PC-3 (cell line): ENCODE results near the gene NAIF1. TPM values are rescaled to one million over a fixed set of nuclear protein-coding genes. Genes with fewer than 3 reads are reported as not detected.

Source experiments
- ATAC-seq: fragments of 200-7000 bp; cut with Tn5 transposase; 2 replicates; pipeline ENCODE4 v1.9.1; 2020; ENCODE audit warnings: mild to moderate bottlenecking, moderate library complexity
- BruUV-seq: library from RNA; stranded (reverse); fragments of 400-500 nt; replicated peaks from 2 replicates; lab custom pipeline; 2021; lab: Mats Ljungman, UMichigan
- CTCF ChIA-PET: fragments of 300-600 bp; sonication (Branson Sonifier 250); formaldehyde crosslinking; loops from one replicate; lab custom pipeline; 2022; ENCODE audit warnings: antibody characterized with exemption; lab: Charles Lee
- POLR2A ChIA-PET: fragments of 300-600 bp; sonication (Branson Sonifier 250); formaldehyde crosslinking; loops from one replicate; lab custom pipeline; 2022; ENCODE audit warnings: antibody characterized with exemption; ENCODE audit not compliant: unreplicated experiment; lab: Charles Lee
- DNase-seq: peaks from one replicate; pipeline ENCODE4 v3.0.0-alpha.2; 2015
- H2AFZ ChIP-seq: fragments of 300-600 bp; sonication (generic); 2 replicates; pipeline ENCODE4 v1.6.0; 2016; ENCODE audit warnings: antibody characterized with exemption, low read length
- H3F3A ChIP-seq: fragments of 300-600 bp; sonication (generic); one replicate; pipeline ENCODE4 v1.6.0; 2017; ENCODE audit warnings: antibody characterized with exemption, low read length, control low read depth, mild to moderate bottlenecking; ENCODE audit not compliant: unreplicated experiment
- H3K27ac ChIP-seq: fragments of 300-600 bp; sonication (generic); 2 replicates; pipeline ENCODE4 v1.5.1; 2016; ENCODE audit warnings: mild to moderate bottlenecking, low read length
- H3K27me3 ChIP-seq: fragments of 300-600 bp; sonication (generic); 2 replicates; pipeline ENCODE4 v1.6.1; 2016; ENCODE audit warnings: low read length, mixed read lengths
- H3K36me3 ChIP-seq: fragments of 300-600 bp; sonication (generic); 2 replicates; pipeline ENCODE4 v1.6.1; 2016; ENCODE audit warnings: low read depth, mixed run types, low read length, mixed read lengths
- H3K4me1 ChIP-seq: fragments of 300-600 bp; sonication (generic); 2 replicates; pipeline ENCODE4 v1.5.1; 2016; ENCODE audit warnings: low read length; ENCODE audit not compliant: insufficient read depth
- H3K4me2 ChIP-seq: fragments of 300-600 bp; sonication (generic); 2 replicates; pipeline ENCODE4 v1.6.0; 2016; ENCODE audit warnings: low read length
- H3K4me3 ChIP-seq: fragments of 300-600 bp; sonication (generic); 2 replicates; pipeline ENCODE4 v1.5.1; 2016; ENCODE audit warnings: mild to moderate bottlenecking, low read length, mixed read lengths
- H3K79me2 ChIP-seq: fragments of 300-600 bp; sonication (generic); 2 replicates; pipeline ENCODE4 v1.6.1; 2017; ENCODE audit warnings: low read length, mixed read lengths
- H3K9ac ChIP-seq: fragments of 300-600 bp; sonication (generic); 2 replicates; pipeline ENCODE4 v1.6.0; 2016; ENCODE audit warnings: mild to moderate bottlenecking, low read length
- H3K9me2 ChIP-seq: fragments of 300-600 bp; sonication (generic); replicated peaks from 2 replicates; pipeline ENCODE4 v1.6.1; 2016; ENCODE audit warnings: mixed run types, low read length, mixed read lengths
- H3K9me3 ChIP-seq: fragments of 300-600 bp; sonication (generic); 2 replicates; pipeline ENCODE4 v1.6.1; 2016; ENCODE audit warnings: low read length, mixed read lengths
- H4K20me1 ChIP-seq: fragments of 300-600 bp; sonication (generic); 2 replicates; pipeline ENCODE4 v1.6.1; 2016; ENCODE audit warnings: low read length, mixed read lengths
- EZH2 ChIP-seq: fragments of 300-600 bp; sonication (generic); IDR thresholded peaks from one replicate; pipeline ENCODE4 v1.6.1; 2017; ENCODE audit warnings: antibody characterized with exemption, mild to moderate bottlenecking, low read length; ENCODE audit not compliant: unreplicated experiment
- EZH2phosphoT487 ChIP-seq: fragments of 300-600 bp; sonication (generic); IDR thresholded peaks from 2 replicates; pipeline ENCODE4 v1.6.1; 2018; ENCODE audit warnings: mild to moderate bottlenecking, antibody characterized with exemption, low read length, borderline replicate concordance
- intact Hi-C: fragments of 100-400 bp; cut with micrococcal nuclease; formaldehyde crosslinking; loops from 2 replicates; pipeline ENCODE4 v1.9.0; 2023
- total RNA-seq: library from RNA; depleted of rRNA; stranded (reverse); fragments of >200 nt; gene quantifications from 2 replicates; pipeline ENCODE4 v1.2.3, GENCODE V29; 2014
- TF ChIP-seq, protein P1 (sequence below): fragments of 300-600 bp; sonication (generic); conservative IDR thresholded peaks from 2 replicates; pipeline ENCODE4 v1.5.1; 2017; ENCODE audit warnings: antibody characterized with exemption, low read depth, mild to moderate bottlenecking, low read length

The NAIF1 gene
- total RNA-seq, 1 experiment from 2014 or later = 8.4 TPM

DNA sequence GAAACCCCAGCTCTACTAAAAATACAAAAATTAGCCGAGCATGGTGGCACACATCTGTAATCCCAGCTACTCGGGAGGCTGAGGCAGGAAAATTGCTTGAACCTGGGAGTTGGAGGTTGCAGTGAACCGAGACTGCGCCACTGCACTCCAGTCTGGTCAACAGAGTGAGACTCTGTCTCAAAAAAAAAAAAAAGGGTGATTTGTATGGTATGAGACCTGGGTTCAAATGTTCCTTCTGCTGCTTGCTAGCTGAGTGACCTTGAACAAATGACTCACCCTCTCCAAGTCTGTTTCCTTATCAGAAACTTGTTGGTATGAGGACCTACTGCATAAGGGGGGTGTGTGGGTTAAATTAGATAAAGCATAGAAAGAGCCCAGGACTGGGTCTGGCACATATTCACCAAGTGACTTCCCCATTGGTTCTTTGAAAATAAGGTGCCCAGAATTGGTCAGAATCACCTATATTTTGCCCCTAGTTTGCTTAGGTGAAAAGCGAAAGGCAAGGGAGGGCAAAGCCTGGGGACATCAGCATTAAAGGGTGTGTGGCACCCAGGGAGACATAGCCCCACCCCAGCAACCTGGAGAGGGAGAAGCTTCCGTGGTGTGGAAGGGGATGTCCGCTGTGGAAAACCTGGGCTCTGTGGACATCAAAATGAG lies 10.9 kb upstream of the NAIF1 start:
- Histone ChIP-seq H3K4me2 (peak overlapping the region; percentile 48), H2AFZ (no peak overlapping the region), H3K9me2 (no peaks in the 10 kb centered on the region), H4K20me1 (no peaks in the 10 kb centered on the region), H3K9me3 (no peaks in the 10 kb centered on the region), H3K4me1 (peaks cover 34% of the 10 kb centered on the region), H3K4me3 (no peak overlapping the region), H3K79me2 (peaks cover 59% of the 10 kb centered on the region), H3K9ac (no peak overlapping the region), H3F3A (no peaks in the 10 kb centered on the region), H3K27me3 (no peaks in the 10 kb centered on the region), H3K36me3 (no peaks in the 10 kb centered on the region), H3K27ac (peak overlapping the region; percentile 32; the same call in 1 of the 2 replicates)
- intact Hi-C loops = no loop called here
- ATAC-seq (no peak), DNase-seq (no peak)
- TF ChIP-seq EZH2 (no peak), EZH2phosphoT487 (no peak)
- TF ChIP-seq, protein P1, sequence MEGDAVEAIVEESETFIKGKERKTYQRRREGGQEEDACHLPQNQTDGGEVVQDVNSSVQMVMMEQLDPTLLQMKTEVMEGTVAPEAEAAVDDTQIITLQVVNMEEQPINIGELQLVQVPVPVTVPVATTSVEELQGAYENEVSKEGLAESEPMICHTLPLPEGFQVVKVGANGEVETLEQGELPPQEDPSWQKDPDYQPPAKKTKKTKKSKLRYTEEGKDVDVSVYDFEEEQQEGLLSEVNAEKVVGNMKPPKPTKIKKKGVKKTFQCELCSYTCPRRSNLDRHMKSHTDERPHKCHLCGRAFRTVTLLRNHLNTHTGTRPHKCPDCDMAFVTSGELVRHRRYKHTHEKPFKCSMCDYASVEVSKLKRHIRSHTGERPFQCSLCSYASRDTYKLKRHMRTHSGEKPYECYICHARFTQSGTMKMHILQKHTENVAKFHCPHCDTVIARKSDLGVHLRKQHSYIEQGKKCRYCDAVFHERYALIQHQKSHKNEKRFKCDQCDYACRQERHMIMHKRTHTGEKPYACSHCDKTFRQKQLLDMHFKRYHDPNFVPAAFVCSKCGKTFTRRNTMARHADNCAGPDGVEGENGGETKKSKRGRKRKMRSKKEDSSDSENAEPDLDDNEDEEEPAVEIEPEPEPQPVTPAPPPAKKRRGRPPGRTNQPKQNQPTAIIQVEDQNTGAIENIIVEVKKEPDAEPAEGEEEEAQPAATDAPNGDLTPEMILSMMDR = no peak
- ChIA-PET CTCF (no interaction called here), POLR2A (no interaction called here)
- BruUV-seq = no TSS peak

GRCh38 chr9:128073253-128073886 lies 6.2 kb upstream of the NAIF1 start:
- no peaks in the 10 kb centered on the region for H3K9me3 ChIP-seq
- peak overlapping the region; percentile 61 for H3K27ac ChIP-seq
- H3K27me3 ChIP-seq = no peaks in the 10 kb centered on the region
- TF ChIP-seq EZH2phosphoT487 (no peak), EZH2 (no peak)
- TF ChIP-seq, protein P1 = no peak
- H3K4me1 ChIP-seq = peaks cover 32% of the 10 kb centered on the region
- no peaks in the 10 kb centered on the region for H3K9me2 ChIP-seq
- intact Hi-C loops = no loop called here
- no peak for ATAC-seq
- no peak for DNase-seq
- peaks cover 7% of the 10 kb centered on the region for H3F3A ChIP-seq
- POLR2A ChIA-PET = interaction anchor here (0.8 kb wide), 1 partner anchor 12 kb away, joined by 6 read pairs; no protein-coding TSS in a partner anchor
- no peaks in the 10 kb centered on the region for H4K20me1 ChIP-seq
- H3K4me3 ChIP-seq = no peak overlapping the region
- no peak overlapping the region for H2AFZ ChIP-seq
- no TSS peak for BruUV-seq
- H3K79me2 ChIP-seq = peaks cover 90% of the 10 kb centered on the region
- H3K4me2 ChIP-seq = peak overlapping the region; percentile 68; the same call in 1 of the 2 replicates
- CTCF ChIA-PET = interaction anchor here (1.5 kb wide), 1 partner anchor 44 kb away, joined by 3 read pairs; no protein-coding TSS in a partner anchor
- H3K36me3 ChIP-seq = no peaks in the 10 kb centered on the region
- H3K9ac ChIP-seq = no peak overlapping the region
